DOHH2 (cell line): ENCODE data around the gene SENP3.

Source experiments
- H3F3A ChIP-seq: fragments of 200-600 bp; sonication (generic), shearing (Covaris generic); 2 replicates; pipeline ENCODE4 v1.6.0; 2016; ENCODE audit warnings: antibody characterized with exemption, mild to moderate bottlenecking; ENCODE audit not compliant: control insufficient read depth, insufficient read depth
- H3K27ac ChIP-seq: fragments of 200-600 bp; sonication (generic); 2 replicates; pipeline ENCODE4 v1.5.1; 2014; ENCODE audit warnings: low read depth, mild to moderate bottlenecking, low read length, moderate library complexity
- H3K27me3 ChIP-seq: fragments of 200-600 bp; sonication (generic); 2 replicates; pipeline ENCODE4 v1.6.1; 2014; ENCODE audit warnings: mild to moderate bottlenecking, low read length, mixed read lengths; ENCODE audit not compliant: control insufficient read depth
- H3K36me3 ChIP-seq: fragments of 200-600 bp; sonication (generic); 2 replicates; pipeline ENCODE4 v1.6.1; 2014; ENCODE audit warnings: mild to moderate bottlenecking, low read length, moderate library complexity, mixed read lengths; ENCODE audit not compliant: control insufficient read depth
- H3K4me1 ChIP-seq: fragments of 200-600 bp; sonication (generic); 2 replicates; pipeline ENCODE4 v1.6.1; 2014; ENCODE audit warnings: mild to moderate bottlenecking, low read length, mixed read lengths; ENCODE audit not compliant: control insufficient read depth
- H3K4me2 ChIP-seq: fragments of 200-600 bp; sonication (generic); 2 replicates; pipeline ENCODE4 v1.6.0; 2014; ENCODE audit warnings: mild to moderate bottlenecking, low read length, moderate library complexity
- H3K4me3 ChIP-seq: fragments of 200-600 bp; sonication (generic); 2 replicates; pipeline ENCODE4 v1.5.1; 2014; ENCODE audit warnings: mild to moderate bottlenecking, low read length, mixed read lengths
- H3K79me2 ChIP-seq: fragments of 200-600 bp; sonication (generic); 2 replicates; pipeline ENCODE4 v1.6.1; 2014; ENCODE audit warnings: mild to moderate bottlenecking, low read length, mixed read lengths; ENCODE audit not compliant: control insufficient read depth
- H3K9me2 ChIP-seq: fragments of 200-600 bp; sonication (generic); replicated peaks from 2 replicates; pipeline ENCODE4 v1.6.1; 2014; ENCODE audit warnings: mild to moderate bottlenecking, low read length, mixed read lengths; ENCODE audit not compliant: control insufficient read depth
- H3K9me3 ChIP-seq: fragments of 200-600 bp; sonication (generic); 2 replicates; pipeline ENCODE4 v1.6.1; 2014; ENCODE audit warnings: antibody characterized with exemption, low read length, mixed read lengths; ENCODE audit not compliant: control insufficient read depth, insufficient read depth
- H4K20me1 ChIP-seq: fragments of 200-600 bp; sonication (generic); 2 replicates; pipeline ENCODE4 v1.6.0; 2014; ENCODE audit warnings: low read depth, mild to moderate bottlenecking, antibody characterized with exemption, low read length, moderate library complexity; ENCODE audit not compliant: control insufficient read depth, insufficient read depth
- EZH2phosphoT487 ChIP-seq: fragments of 200-600 bp; sonication (generic); IDR thresholded peaks from 2 replicates; pipeline ENCODE4 v1.6.1; 2017; ENCODE audit warnings: borderline replicate concordance, mild to moderate bottlenecking, antibody characterized with exemption, low read length, moderate library complexity, mixed read lengths
- TF ChIP-seq, protein P1 (sequence below): fragments of 200-600 bp; sonication (generic); IDR thresholded peaks from one replicate; pipeline ENCODE4 v1.5.1; 2014; ENCODE audit warnings: antibody characterized with exemption, mild to moderate bottlenecking, low read depth, low read length; ENCODE audit not compliant: poor library complexity, severe bottlenecking

SENP3 gene

DNA sequence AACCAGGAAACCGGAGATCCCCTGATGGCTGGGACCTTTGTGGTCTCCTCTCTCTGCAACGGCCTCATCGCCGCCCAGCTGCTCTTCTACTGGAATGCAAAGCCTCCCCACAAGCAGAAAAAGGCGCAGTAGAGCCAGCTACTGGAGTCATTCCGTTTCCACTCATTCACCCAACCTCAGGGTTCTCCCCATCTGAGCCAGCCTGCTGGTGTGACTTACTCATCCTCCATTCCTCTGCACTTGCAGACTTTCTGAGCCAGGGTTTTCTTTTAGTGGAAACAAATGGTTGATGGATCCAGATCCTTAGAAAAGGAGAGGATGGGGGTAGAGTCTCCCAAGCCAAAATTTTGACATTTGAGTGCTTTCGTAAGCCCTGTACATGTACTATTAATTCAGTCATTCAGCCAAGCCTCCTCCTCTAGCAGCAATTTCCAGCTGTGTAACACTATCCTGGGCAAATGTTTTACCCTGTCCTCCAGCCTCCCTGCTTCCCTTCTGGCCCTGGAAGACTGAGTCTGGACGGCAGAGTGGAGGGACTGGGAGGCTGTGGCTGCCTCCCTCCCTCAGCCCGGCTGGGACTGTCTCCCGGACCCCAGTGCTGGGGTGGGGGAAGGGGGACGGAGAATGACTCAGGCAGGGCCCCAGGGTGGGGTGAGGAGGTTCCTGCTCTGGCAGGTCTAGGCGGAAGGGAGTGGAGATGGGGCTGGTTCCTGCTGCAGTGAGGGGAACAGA lies 25.9 kb downstream of the SENP3 start:
- H3K4me1 ChIP-seq = peaks cover 23% of the 10 kb centered on the region
- no peak overlapping the region for H3K27ac ChIP-seq
- peaks cover 77% of the 10 kb centered on the region for H3K36me3 ChIP-seq
- peaks cover 3% of the 10 kb centered on the region; the same call in 1 of the 2 replicates for H3F3A ChIP-seq
- H3K4me2 ChIP-seq = no peak overlapping the region
- no peaks in the 10 kb centered on the region for H3K9me2 ChIP-seq
- TF ChIP-seq EZH2phosphoT487 = no peak
- TF ChIP-seq, protein P1, sequence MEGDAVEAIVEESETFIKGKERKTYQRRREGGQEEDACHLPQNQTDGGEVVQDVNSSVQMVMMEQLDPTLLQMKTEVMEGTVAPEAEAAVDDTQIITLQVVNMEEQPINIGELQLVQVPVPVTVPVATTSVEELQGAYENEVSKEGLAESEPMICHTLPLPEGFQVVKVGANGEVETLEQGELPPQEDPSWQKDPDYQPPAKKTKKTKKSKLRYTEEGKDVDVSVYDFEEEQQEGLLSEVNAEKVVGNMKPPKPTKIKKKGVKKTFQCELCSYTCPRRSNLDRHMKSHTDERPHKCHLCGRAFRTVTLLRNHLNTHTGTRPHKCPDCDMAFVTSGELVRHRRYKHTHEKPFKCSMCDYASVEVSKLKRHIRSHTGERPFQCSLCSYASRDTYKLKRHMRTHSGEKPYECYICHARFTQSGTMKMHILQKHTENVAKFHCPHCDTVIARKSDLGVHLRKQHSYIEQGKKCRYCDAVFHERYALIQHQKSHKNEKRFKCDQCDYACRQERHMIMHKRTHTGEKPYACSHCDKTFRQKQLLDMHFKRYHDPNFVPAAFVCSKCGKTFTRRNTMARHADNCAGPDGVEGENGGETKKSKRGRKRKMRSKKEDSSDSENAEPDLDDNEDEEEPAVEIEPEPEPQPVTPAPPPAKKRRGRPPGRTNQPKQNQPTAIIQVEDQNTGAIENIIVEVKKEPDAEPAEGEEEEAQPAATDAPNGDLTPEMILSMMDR = no peak
- H3K4me3 ChIP-seq = no peak overlapping the region
- peaks cover 36% of the 10 kb centered on the region for H3K79me2 ChIP-seq
- H3K27me3 ChIP-seq = no peaks in the 10 kb centered on the region
- no peaks in the 10 kb centered on the region for H3K9me3 ChIP-seq
- H4K20me1 ChIP-seq = no peaks in the 10 kb centered on the region

DNA sequence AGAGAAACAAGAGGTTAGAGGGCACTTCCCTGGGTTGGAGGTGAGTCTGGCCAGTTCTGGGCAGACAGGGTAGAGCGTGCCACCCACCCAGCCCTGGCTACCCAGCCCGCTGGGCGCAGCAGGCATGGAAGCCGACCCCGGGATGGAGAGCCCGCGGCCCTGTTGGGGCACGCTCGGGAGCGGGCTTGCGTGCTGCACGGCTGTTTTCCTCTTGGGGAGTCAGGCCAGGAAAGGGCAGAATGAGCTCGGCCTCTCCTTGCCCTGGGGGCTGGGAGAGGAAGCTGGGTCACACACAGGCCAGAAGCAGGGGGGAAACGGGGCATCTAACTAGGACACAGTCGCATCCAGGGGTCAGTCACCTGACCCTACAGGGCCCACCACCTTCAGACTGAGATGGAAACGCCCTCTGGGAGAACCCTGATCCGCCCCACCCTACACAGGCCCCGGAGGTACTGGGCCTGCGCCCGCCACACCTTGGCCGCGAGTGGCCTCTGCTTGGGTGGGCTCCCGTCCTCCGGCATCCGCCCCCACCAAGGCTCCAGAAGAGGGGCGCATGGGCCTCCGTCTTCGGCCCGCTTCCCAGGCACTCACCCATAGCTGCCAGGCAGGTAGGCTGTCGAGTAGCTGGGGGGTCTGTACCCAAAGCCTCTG lies 27.0 kb downstream of the SENP3 start:
- no peaks in the 10 kb centered on the region for H3K9me3 ChIP-seq

DNA sequence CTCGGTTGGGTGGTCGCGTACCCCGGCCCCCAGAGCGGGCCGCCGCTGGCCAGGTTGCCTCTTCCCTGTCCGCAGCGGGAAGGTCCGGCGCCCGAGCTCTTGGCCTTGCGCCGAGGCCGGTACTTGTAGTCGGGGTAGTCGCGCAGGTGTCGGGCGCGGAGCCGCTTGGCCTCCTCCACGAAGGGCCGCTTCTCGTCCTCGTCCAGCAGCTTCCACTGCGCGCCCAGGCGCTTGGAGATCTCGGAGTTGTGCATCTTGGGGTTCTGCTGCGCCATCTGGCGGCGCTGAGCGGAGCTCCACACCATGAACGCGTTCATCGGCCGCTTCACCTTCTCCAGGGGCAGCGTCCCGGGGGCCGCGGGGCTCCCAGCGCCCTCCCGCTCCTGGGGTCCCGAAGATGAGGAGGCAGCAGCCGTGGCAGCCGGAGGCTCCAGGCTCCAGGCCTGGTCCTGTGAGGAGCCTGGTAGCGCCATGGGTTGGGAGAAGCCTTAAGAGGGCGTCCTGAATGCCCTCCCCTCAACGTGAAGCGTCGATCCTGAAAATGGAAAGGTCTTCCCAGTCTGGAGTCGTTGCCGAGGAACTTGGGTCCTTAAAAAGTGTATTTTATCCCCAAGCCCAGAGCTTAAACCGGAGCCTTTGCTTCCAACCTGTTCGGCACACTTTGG lies 27.6 kb downstream of the SENP3 start:
- Histone ChIP-seq H3K9me3 (no peaks in the 10 kb centered on the region), H3K36me3 (peaks cover 84% of the 10 kb centered on the region), H4K20me1 (no peaks in the 10 kb centered on the region), H3F3A (peaks cover 3% of the 10 kb centered on the region; the same call in 1 of the 2 replicates), H3K27me3 (no peaks in the 10 kb centered on the region), H3K4me2 (no peak overlapping the region), H3K4me3 (no peak overlapping the region), H3K27ac (no peak overlapping the region), H3K79me2 (peaks cover 22% of the 10 kb centered on the region), H3K4me1 (peaks cover 14% of the 10 kb centered on the region), H3K9me2 (no peaks in the 10 kb centered on the region)
- TF ChIP-seq, protein P1 = peak; percentile 56
- TF ChIP-seq EZH2phosphoT487 = no peak

More for the DNA sequence above, 27.0 kb downstream of the SENP3 start:
- Histone ChIP-seq H3K27me3 (no peaks in the 10 kb centered on the region), H4K20me1 (no peaks in the 10 kb centered on the region), H3K79me2 (peaks cover 28% of the 10 kb centered on the region), H3K4me1 (peaks cover 14% of the 10 kb centered on the region), H3K36me3 (peaks cover 80% of the 10 kb centered on the region), H3K27ac (no peak overlapping the region), H3K4me2 (no peak overlapping the region), H3K9me2 (no peaks in the 10 kb centered on the region), H3F3A (peaks cover 3% of the 10 kb centered on the region; the same call in 1 of the 2 replicates), H3K4me3 (no peak overlapping the region)
- TF ChIP-seq, protein P1 = no peak
- no peak for TF ChIP-seq EZH2phosphoT487
